ENCODE measurements around the gene ST6GALNAC3. TPM values are rescaled to one million over a fixed set of nuclear protein-coding genes. Genes with fewer than 3 reads are reported as not detected.
"Not testable (repeated sequence)": the region's sequence is repeated elsewhere in the genome, so short reads cannot be mapped to it uniquely, and the experiment has no call there.

Gene ST6GALNAC3
- total and polyA plus RNA-seq, 11 donors, result 2.5 to 7.7 (median 4.4) TPM

- Histone ChIP-seq H3K9me3 (no peaks in the 10 kb centered on the region), H3K27ac (no peak overlapping the region), H3K27me3 (no peaks in the 10 kb centered on the region), H3K4me1 (peaks cover 0 to 12% (median 0%) of the 10 kb centered on the region in 12 donors), H3K4me3 (no peak overlapping the region), H3K36me3 (no peaks in the 10 kb centered on the region)
- TF ChIP-seq CTCF (IDR thresholded peaks at IDR 0.05) (no peak), POLR2A (IDR thresholded peaks at IDR 0.05) (no peak)
- WGBS, 4 donors, result 97 to 98% (median 97%) methylated on average over 5 of the region's 5 CpGs
- DNase-seq, result no peak
- no peak for ATAC-seq
- intact Hi-C loops (cut with DNase I), result no loop called here
Observed at GRCh38 chr1:76237211-76237610, 162.7 kb downstream of the ST6GALNAC3 start.

GRCh38 chr1:76238094-76238628 is 163.6 kb downstream of the ST6GALNAC3 start:
- Histone ChIP-seq H3K9me3 (peaks cover 0 to 7% (median 0%) of the 10 kb centered on the region in 12 donors), H3K36me3 (no peaks in the 10 kb centered on the region), H3K27ac (no peak overlapping the region), H3K27me3 (no peaks in the 10 kb centered on the region), H3K4me3 (no peak overlapping the region), H3K4me1 (peaks cover 0 to 12% (median 0%) of the 10 kb centered on the region in 12 donors)
- 83 to 87% (median 85%) methylated on average over 6 of the region's 6 CpGs for WGBS, 4 donors
- no peak for TF ChIP-seq POLR2A (IDR thresholded peaks at IDR 0.05)
- no peak for TF ChIP-seq CTCF (IDR thresholded peaks at IDR 0.05)
- DNase-seq (no peak), ATAC-seq (no peak)
- intact Hi-C loops (cut with DNase I), result no loop called here

DNA sequence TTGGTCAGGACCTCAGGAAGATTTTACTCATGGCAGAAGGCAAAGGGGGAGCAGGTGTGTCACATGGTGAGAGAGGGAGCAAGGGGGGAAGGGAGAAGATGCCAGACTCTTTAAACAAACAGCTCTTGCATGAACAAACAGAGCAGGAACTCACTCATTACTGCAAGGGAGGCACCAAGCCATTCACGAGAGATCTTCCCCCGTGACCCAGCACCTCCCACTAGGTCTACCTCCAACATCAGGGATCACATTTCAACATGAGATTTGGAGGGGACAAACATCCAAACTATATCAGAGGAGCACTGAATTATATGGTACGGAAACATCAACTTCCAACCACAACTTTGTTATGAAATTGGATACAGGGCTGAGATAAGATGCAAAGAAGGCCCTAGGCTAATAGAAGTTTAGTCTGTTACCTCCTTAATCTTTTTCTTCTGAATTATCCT is 164.9 kb downstream of the ST6GALNAC3 start:
- TF ChIP-seq POLR2A (IDR thresholded peaks at IDR 0.05) (no peak), CTCF (IDR thresholded peaks at IDR 0.05) (no peak)
- H3K4me1 ChIP-seq, result peaks cover 0 to 12% (median 0%) of the 10 kb centered on the region in 12 donors
- WGBS, 4 donors, result 62 to 78% (median 73%) methylated on average over 3 of the region's 3 CpGs
- H3K4me3 ChIP-seq, result no peak overlapping the region
- H3K27ac ChIP-seq, result peak overlapping the region in 1 of 12 donors; percentile 75
- DNase-seq (no peak), ATAC-seq (no peak)
- peaks cover 0 to 20% (median 7%) of the 10 kb centered on the region in 12 donors for H3K9me3 ChIP-seq
- H3K27me3 ChIP-seq, result no peaks in the 10 kb centered on the region
- intact Hi-C loops (cut with DNase I), result no loop called here
- no peaks in the 10 kb centered on the region for H3K36me3 ChIP-seq

- peaks cover 0 to 24% (median 10%) of the 10 kb centered on the region in 12 donors for H3K9me3 ChIP-seq
- WGBS, 4 donors, result 10 to 21% (median 18%) methylated on average over 1 of the region's 1 CpG
Observed at GRCh38 chr1:76240316-76240715, 165.8 kb downstream of the ST6GALNAC3 start.

GRCh38 chr1:76242587-76242986 is 168.0 kb downstream of the ST6GALNAC3 start:
- H3K4me3 ChIP-seq; intact Hi-C loops (cut with DNase I); H3K27ac ChIP-seq; H3K36me3 ChIP-seq; H3K27me3 ChIP-seq; ATAC-seq; DNase-seq: not testable (repeated sequence)
- WGBS, 4 donors, result 96 to 98% (median 97%) methylated on average over 1 of the region's 1 CpG
- peaks cover 0 to 12% (median 0%) of the 10 kb centered on the region in 12 donors for H3K4me1 ChIP-seq
- H3K9me3 ChIP-seq, result peaks cover 0 to 24% (median 10%) of the 10 kb centered on the region in 12 donors

More at GRCh38 chr1:76240316-76240715, 165.8 kb downstream of the ST6GALNAC3 start:
- intact Hi-C loops (cut with DNase I), result no loop called here
- TF ChIP-seq POLR2A (IDR thresholded peaks at IDR 0.05) (no peak), CTCF (IDR thresholded peaks at IDR 0.05) (no peak)
- H3K36me3 ChIP-seq, result no peaks in the 10 kb centered on the region
- H3K27ac ChIP-seq, result peak overlapping the region in 1 of 12 donors; percentile 75
- H3K4me3 ChIP-seq, result no peak overlapping the region
- ATAC-seq (no peak), DNase-seq (no peak)
- no peaks in the 10 kb centered on the region for H3K27me3 ChIP-seq
- H3K4me1 ChIP-seq, result peaks cover 0 to 12% (median 0%) of the 10 kb centered on the region in 12 donors

Measured in heart left ventricle (tissue), 16 donors.